GM21528 (cell line): ENCODE results near the gene MAP1LC3B.

Source experiments
- ATAC-seq: cut with Tn5 transposase; IDR thresholded peaks from one replicate; pipeline ENCODE4 v1.9.1; 2021; ENCODE audit warnings: mild to moderate bottlenecking, moderate library complexity; ENCODE audit not compliant: unreplicated experiment, low FRiP score

The MAP1LC3B gene

GRCh38 chr16:87424266-87424665, 32.1 kb downstream of the MAP1LC3B start:
- ATAC-seq = no peak

- no peak for ATAC-seq
Observed at GRCh38 chr16:87425941-87426340, 33.8 kb downstream of the MAP1LC3B start.

GRCh38 chr16:87426423-87427215, 34.5 kb downstream of the MAP1LC3B start:
- ATAC-seq = no peak

GRCh38 chr16:87431926-87432325, 39.8 kb downstream of the MAP1LC3B start:
- ATAC-seq = no peak

GRCh38 chr16:87432330-87432915, 40.3 kb downstream of the MAP1LC3B start:
- no peak for ATAC-seq

GRCh38 chr16:87434146-87434667, 42.1 kb downstream of the MAP1LC3B start:
- no peak for ATAC-seq

GRCh38 chr16:87435372-87436224, 43.5 kb downstream of the MAP1LC3B start:
- ATAC-seq = no peak

- no peak for ATAC-seq
Observed at GRCh38 chr16:87436225-87437172, 44.4 kb downstream of the MAP1LC3B start.

GRCh38 chr16:87437327-87437726, 45.2 kb downstream of the MAP1LC3B start:
- no peak for ATAC-seq

GRCh38 chr16:87437911-87438610, 45.9 kb downstream of the MAP1LC3B start:
- ATAC-seq = no peak

- no peak for ATAC-seq
Observed at GRCh38 chr16:87438611-87438985, 46.5 kb downstream of the MAP1LC3B start.

- no peak for ATAC-seq
Observed at GRCh38 chr16:87439926-87440325, 47.8 kb downstream of the MAP1LC3B start.

- no peak for ATAC-seq
Observed at GRCh38 chr16:87441886-87442580, 49.9 kb downstream of the MAP1LC3B start.

- ATAC-seq = no peak
Observed at GRCh38 chr16:87442581-87442966, 50.4 kb downstream of the MAP1LC3B start.

- no peak for ATAC-seq
Observed at GRCh38 chr16:87443016-87443415, 50.9 kb downstream of the MAP1LC3B start.

GRCh38 chr16:87443964-87444363, 51.8 kb downstream of the MAP1LC3B start:
- ATAC-seq = no peak

GRCh38 chr16:87445486-87445885, 53.4 kb downstream of the MAP1LC3B start:
- no peak for ATAC-seq

GRCh38 chr16:87446479-87446878, 54.3 kb downstream of the MAP1LC3B start:
- no peak for ATAC-seq

GRCh38 chr16:87447323-87447722, 55.2 kb downstream of the MAP1LC3B start:
- ATAC-seq = no peak
